Loucy (cell line): ENCODE results near the gene KCNH2.

Experiments
- CTCF ChIP-seq: fragments of 200-600 bp; sonication (generic); conservative IDR thresholded peaks from 2 replicates; pipeline ENCODE4 v1.5.1; 2014; ENCODE audit warnings: mild to moderate bottlenecking, antibody characterized with exemption, low read length
- EZH2phosphoT487 ChIP-seq: fragments of 200-600 bp; IDR thresholded peaks from 2 replicates; pipeline ENCODE4 v1.6.1; 2018; ENCODE audit warnings: antibody characterized with exemption, mild to moderate bottlenecking, moderate library complexity, borderline replicate concordance

- TF ChIP-seq EZH2phosphoT487 = no peak
- no peak for TF ChIP-seq CTCF
Observed at GRCh38 chr7:150999497-151000230, 21.5 kb upstream of the KCNH2 start.
